Renal cortex interstitium (tissue), 11 donors: ENCODE measurements around the gene ZCWPW1. TPM values are rescaled to one million over a fixed set of nuclear protein-coding genes. Genes with fewer than 3 reads are reported as not detected.
"Not testable (repeated sequence)": the region's sequence is repeated elsewhere in the genome, so short reads cannot be mapped to it uniquely, and the experiment has no call there.

ENCODE experiments used
- DNase-seq, 11 donors: peaks; one replicate each; pipeline ENCODE4 v3.0.0-alpha.2; 2013; ENCODE audit warnings: low read depth in 9 of 11, low spot score in 4 of 11; ENCODE audit errors: extremely low read depth in 1 of 11
- polyA plus RNA-seq, 3 donors: library from polyadenylated mRNA; unstranded; fragments of 120-200 nt; gene quantifications; one replicate each; pipeline ENCODE4 v1.2.1, GENCODE V29; 2013; ENCODE audit not compliant: insufficient read length in 3 of 3

ZCWPW1 gene
- polyA plus RNA-seq, 3 donors, result 4.7 to 7.5 (median 5.9) TPM

DNA sequence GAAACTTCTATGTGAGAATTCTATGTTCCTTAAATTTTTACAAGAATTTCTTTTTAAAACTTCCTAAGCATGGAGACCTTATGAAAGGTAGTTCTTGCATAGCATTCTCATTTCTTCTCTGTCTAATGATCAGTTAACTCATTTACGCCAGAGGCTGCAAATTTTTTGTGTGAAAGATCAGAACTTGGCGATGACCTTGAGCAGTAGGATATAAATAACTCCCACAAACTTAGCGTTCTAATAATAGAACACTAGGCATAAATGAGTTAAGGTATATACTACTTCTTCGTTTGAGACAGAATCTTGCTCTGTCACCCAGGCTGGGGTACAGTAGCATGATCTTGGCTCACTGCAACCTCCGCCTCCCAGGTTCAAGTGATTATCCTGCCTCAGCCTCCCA, 41.6 kb downstream of the ZCWPW1 start:
- no peak for DNase-seq

DNA sequence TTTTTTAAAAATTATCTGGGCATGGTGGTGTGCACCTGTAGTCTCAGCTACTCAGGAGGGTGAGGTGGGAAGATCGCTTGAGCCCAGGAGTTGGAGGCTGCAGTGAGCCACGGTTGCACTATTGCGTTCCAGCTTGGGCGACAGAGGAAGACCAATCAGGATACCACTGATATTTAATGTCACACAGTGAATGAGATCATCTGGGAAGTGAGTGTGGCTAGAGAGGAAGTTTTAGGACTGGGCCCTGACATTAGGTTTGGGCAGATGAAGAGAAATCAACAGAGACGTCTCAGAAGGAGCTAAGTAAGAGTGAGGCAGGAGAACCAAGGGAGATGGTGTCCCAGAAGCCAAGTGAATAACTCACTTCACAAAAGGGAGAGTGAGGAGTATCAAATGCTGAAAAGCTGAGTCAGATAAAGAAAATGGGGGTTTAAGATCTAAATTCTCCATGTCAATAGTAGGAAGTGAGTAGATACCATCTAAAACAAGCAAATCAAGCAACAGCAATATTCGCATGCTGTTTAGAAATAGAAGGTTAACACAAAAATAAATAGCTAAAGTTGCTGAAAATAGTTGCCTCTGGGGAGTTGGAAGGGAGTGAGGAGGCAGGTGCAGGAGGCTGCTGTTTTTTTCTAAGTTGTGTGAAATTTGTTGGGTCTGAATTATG, 43.7 kb downstream of the ZCWPW1 start:
- DNase-seq, result no peak

DNA sequence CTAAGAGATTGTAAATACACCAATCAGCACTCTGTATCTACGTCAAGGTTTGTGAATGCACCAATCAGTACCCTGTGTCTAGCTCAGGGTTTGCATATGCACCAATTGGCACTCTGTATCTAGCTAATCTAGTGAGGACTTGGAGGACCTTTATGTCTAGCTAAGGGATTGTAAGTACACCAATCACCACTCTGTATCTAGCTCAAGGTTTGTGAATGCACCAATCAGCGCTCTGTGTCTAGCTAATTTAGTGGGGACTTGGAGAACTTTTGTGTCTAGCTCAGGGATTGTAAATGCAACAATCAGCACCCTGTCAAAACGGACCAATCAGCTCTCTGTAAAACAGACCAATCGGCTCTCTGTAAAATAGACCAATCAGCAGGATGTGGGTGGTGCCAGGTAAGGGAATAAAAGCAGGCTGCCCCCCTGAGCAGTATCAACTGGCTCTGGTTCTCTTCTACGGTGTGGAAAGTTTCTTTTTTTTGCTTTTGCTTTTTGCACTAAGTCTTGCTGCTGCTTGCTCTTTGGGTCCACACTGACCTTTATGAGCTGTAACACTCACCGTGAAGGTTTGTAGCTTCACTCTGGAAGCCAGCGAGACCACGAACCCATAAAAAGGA, 46.2 kb downstream of the ZCWPW1 start:
- not testable (repeated sequence) for DNase-seq

DNA sequence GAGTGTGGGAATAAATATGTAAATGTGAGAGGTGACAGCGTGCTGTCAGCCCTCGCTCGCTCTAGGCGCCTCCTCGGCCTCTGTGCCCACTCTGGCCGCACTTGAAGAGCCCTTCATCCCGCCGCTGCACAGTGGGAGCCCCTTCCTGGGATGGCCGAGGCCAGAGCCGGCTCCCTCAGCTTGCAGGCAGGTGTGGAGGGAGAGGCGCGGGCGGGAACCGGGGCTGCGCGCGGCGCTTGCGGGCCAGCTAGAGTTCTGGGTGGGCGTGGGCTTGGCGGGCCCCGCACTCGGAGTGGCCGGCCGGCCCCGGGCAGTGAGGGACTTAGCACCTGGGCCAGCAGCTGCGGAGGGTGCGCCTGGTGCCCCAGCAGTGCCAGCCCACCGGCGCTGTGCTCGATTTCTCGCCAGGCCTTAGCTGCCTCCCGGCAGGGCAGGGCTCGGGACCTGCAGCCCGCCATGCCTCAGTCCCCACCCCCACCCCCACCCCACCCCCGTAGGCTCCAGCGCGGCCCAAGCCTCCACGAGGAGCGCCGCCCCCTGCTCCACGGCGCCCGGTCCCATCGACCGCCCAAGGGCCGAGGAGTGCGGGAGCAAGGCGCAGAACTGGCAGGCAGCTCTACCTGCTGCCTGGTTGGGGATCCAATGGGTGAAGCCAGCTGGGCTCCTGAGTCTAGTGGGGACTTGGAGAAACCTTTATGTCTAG, 46.8 kb downstream of the ZCWPW1 start:
- DNase-seq, result not testable (repeated sequence)

DNA sequence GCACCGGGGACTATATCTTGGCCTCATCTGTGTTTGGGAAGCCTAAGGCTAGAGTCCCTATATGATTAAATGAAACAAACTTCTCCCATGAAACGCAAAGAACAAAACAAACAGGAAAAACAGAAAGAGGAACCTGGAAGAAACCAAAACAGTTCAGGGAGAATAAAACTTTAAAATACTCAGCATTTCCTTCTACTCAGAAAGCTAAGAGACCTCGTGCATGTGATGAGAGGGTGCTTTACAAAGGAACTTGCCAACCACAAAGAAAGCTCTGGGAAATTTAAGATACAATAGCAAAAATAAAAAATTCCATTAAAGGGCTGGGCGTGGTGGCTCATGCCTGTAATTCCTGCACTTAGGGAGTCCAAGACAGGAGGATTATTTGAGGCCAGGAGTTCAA, 48.3 kb downstream of the ZCWPW1 start:
- no peak for DNase-seq

DNA sequence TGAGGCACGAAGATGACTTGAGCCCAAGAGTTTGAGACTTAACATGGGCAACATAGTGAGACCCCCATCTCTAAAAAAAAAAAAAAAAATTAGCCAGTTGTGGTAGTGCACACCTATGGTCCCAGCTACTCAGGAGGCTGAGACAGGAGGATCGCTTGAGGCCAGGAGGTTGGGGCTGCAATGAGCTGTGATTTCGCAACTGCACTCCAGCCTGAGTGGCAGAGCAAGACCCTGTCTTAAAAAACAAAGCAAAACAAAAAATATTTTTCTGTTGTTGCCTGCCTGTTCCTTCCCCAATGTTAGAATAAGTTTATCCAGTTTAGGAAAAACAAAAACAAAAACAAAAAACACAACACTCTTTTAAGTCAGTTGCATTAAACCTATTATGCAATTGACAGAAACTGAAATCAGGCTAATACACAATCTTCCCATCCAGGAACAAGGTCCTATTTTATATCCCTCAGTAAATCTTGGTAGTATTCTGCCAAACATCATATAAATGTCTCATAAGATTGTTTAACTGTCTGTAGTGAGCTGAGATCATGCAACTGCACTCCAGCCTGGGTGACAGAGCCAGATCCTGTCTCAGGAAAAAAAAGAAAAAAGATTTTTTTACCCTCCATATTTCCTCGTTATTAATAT, 50.3 kb downstream of the ZCWPW1 start:
- no peak for DNase-seq

DNA sequence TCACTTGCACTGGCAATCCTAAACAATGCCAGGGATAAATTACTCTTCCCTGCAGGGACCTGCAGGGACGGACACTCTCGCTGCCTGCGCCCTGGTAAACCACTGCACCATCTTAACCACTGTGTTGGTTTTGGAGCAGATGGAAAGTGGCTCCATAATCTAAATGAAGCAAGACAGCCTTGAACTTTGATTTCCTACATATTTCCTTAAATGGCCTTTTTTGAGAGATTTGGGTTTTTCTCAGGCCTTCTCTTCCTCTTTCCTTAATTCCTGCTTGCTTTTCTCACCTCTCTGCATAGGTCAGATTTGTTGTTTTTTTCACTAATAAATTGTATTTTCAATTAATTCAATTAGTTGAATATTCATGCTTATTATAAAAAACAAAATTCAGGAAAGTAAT, 52.4 kb downstream of the ZCWPW1 start:
- DNase-seq, result no peak

DNA sequence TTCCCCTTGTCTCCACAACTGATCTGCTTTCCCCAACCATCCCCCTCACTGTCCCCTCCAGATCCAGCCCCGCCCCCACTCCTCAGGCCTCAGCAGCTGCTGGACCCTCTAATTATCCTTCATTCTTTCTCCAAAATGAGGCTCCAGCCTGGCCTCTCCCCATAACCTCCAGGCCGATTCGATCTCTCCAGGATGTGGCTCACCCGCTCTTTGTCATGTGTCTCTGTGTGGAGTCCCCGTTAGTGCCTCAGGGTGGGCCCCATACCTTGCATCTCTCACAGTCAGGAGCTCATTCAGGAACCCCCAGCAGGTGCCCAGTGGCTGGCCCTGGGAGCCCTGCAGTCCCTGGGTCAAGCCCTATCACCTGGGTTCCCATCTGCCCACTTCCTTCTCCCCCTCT, 53.9 kb downstream of the ZCWPW1 start:
- no peak for DNase-seq

DNA sequence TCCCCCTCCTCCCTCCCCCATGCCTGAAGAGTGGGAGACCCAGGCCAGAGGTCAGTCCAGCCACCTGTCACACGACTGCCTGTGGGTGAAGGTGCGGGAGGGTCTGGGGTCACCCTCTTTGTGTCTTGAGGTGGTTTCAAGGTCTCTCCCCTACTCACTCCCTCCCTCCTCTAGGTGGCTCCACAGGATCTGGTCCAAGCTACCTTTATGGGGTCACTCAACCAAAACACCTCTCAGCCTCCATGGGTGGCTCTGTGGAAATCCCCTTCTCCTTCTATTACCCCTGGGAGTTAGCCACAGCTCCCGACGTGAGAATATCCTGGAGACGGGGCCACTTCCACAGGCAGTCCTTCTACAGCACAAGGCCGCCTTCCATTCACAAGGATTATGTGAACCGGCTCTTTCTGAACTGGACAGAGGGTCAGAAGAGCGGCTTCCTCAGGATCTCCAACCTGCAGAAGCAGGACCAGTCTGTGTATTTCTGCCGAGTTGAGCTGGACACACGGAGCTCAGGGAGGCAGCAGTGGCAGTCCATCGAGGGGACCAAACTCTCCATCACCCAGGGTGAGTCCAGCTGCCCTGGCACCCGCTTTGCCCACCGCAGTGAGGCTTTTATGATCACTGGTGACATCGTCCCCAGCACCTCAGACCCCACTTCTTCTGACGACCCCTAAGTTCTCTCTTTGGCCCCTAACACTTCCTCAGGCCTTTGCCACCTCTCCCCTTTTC, 54.5 kb downstream of the ZCWPW1 start:
- DNase-seq, result peak in 2 of 11 donors; percentile 9 to 13

DNA sequence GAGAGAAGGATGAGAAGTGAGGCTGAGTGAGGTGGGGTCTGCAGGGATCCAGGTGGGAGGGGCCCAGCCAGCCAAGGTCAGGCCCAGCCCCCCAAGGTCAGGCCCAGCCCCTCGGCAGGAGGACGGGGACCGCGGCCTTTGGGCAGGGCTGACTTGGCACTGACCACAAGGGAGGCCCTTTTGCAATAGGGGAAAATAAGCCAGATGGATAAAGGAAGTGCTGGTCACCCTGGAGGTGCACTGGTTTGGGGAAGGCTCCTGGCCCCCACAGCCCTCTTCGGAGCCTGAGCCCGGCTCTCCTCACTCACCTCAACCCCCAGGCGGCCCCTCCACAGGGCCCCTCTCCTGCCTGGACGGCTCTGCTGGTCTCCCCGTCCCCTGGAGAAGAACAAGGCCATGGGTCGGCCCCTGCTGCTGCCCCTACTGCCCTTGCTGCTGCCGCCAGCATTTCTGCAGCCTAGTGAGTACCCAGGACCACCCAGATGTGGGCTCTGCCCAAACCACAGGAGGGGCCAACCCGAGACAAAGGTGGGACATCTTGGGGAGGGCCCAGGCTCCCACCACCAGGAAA, 55.2 kb downstream of the ZCWPW1 start, which contains the start of gene PILRA:
Gene PILRA (plus strand): TSS at position 227 of the 571 bp plus-strand sequence. CDS start 170 bp downstream, at position 397.
- DNase-seq, result no peak

DNA sequence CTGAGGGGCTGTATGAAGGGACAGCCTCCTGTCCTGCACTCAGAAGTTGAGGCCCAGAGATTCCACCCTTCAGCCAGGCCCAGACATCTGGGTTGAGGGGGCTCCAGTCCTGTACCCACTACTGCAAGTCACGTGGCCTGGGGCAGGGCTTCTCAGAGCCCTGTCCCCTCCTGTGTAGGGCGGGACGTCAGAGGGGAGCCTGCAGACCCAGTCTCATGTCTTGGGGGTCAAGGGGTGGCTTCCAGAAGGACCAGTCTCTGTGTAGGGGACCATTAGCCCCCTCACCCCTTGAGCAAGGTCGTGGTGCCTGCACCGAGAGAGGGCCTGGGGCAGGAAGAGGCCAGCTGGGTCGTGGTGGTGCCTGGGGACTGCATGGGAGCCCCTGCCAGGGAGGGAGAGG, 55.8 kb downstream of the ZCWPW1 start:
- DNase-seq, result no peak

DNA sequence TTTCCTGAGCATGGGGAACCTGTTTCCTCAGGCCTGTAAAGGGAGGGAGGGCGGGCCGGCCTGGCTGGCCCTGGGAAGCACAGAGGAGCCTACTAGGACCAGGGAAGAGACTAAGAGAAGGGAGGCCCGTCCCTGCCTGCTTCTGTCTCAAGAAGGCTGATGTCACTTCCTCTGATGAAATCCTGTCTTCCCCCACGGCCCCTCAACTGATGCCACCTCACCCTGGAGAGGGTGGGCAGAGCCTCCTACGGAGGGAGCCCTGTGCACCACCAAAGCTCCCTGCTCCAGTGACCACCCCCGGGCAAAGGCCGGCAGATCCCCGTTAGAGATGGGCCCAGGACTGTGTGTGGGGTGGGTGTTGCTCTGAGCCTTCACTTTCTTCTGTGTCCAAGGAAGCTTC, 56.2 kb downstream of the ZCWPW1 start:
- no peak for DNase-seq

DNA sequence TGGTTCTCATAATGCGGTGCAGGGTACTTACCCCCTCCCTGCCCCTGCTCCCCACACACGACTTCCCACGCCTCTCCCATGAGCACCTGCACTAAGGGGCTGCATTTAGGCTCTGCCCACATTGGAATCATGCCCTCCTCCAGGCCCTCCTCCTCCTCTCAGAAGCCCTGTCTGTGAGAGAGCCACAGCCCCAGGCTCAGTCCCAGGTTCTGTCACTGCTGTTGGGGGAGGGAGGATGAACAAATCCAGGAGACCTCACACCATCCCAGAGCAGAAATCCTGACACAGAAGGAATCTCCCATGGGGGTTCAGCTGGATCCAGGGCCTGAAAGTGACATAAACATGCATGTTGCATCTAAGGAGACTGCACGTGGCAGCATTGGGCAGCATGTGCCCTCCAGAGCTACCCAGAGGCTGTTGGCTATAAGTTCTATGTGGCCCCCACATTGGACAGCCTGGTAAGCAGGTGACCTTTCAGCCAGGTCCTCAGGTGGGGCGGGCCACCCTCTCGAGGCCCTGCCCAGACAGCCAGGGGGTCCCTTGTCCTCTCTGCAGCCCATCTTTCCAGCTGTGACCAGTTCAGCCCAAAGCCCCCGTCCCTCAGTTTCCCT, 56.8 kb downstream of the ZCWPW1 start:
- no peak for DNase-seq

DNA sequence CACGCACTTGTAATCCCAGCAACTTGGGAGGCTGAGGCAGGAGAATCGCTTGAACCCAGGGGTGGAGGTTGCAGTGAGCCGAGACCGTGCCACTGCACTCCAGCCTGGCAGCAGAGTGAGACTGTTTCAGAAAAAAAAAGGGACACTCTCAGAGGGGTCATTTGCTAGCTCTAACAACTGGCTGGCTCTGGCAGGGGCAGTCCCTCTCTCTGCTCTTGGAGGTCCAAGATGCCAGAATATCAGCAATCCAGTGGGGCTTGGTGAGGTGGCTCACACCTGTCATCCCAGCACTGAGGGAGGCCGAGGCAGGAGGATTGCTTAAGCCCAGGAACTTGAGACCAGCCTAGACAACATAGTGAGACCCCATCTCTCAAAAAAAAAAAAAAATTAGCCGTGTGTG, 57.8 kb downstream of the ZCWPW1 start:
- no peak for DNase-seq

DNA sequence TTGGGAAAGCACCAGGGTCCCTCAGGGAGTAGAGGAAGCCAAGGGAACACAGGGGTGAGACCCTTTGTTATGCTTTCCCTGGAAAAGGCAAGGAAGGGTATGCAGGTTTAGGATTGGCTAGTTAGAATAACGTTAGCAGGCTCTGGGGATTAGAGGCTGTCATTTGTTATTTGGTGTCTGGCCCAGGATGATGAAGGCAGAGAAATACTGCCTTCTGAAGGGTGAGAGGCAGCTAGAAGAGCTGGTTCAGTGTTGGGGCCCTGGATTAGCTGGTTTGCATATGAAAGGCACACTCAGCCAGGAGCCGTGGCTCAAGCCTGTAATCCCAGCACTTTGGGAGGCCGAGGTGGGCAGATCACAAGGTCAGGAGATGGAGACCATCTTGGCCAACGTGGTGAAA, 58.2 kb downstream of the ZCWPW1 start:
- DNase-seq, result no peak

DNA sequence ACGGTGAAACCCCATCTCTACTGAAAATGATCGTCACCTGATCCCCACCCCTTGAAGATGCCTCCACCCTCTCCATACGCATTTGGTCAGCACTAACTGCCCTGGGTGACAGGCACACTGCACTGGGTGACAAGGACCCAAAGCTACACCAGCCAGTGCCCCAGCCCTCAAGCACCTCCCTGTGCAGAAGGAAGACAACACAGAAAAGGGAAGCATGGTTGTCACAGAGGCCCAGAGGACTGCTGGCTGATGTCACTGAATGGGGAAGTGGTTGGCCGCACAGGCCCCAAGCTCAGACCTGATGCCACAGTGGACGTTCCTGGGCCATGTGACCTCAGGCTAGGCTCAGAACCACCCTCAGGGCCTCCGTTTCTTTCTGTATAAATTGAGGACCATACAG, 59.4 kb downstream of the ZCWPW1 start:
- DNase-seq, result no peak

DNA sequence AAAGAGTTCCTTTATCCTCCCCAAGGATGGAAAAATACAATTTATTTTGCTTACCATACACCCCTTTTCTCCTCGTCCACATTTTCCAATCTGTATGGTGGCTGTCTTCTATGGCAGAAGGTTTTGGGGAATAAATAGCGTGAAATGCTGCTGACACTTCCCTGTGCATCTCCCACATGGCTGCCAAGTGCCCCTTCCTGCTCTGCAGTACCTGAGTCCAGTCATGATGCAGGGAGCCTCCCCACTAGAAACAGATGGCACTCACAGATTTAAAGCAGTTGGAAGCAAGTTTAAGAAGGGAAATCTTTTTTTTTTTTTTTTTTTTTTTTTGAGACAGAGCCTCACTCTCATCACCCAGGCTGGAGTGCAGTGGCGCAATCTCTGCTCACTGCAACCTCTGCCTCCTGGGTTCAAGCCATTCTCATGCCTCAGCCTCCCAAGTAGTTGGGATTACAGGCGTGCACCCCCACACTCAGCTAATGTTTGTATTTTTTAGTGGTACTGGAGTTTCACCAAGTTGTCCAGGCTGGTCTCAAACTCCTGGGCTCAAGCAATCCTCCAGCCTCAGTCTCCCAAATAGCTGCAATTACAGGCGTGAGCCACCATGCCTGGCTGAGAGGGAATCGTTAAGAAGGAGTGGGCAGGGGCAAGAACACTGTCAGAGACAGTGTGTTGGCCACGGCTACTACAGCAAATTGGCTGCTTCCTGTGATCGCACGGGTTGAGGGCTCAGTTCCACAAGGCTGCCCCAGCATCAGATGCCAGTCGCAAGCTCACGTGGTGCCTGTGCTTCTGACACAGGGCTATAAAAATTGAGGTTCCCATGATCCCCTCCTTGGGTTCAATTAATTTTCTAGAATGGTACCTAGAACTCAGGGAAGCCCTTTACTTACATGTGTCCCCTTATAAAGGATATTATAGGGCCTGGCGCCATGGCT, 60.6 kb downstream of the ZCWPW1 start:
- DNase-seq, result no peak

DNA sequence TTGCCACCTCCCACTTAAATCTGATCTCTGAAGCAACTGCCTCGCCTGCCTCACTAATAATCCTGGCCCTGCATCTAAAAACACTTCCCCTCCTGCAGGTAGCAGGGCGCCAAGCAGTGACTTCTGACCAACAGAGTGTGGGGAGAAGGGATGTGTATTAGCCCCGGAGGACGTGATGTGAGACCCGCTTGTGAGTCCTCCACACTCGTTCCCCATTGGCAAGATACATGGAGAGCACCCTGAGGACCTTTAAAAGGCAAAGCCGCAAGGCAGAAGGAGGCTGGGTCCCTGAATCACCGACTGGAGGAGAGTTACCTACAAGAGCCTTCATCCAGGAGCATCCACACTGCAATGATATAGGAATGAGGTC, 61.3 kb downstream of the ZCWPW1 start:
- no peak for DNase-seq
